Parathyroid adenoma (tissue), 2 donors: ENCODE measurements around the gene C17orf107.

ENCODE experiments used
- H2AFZ ChIP-seq: fragments of 300-600 bp; sonication (generic); one replicate; pipeline ENCODE4 v1.7.0; 2017; ENCODE audit warnings: antibody characterized with exemption, mild to moderate bottlenecking
- H3K27ac ChIP-seq: fragments of 300-600 bp; sonication (generic); one replicate; pipeline ENCODE4 v1.7.0; 2017
- H3K27me3 ChIP-seq: fragments of 300-600 bp; sonication (generic); one replicate; pipeline ENCODE4 v1.7.0; 2017; ENCODE audit warnings: low read length; ENCODE audit not compliant: control insufficient read depth, insufficient read depth
- H3K36me3 ChIP-seq: fragments of 300-600 bp; sonication (generic); one replicate; pipeline ENCODE4 v1.7.0; 2017; ENCODE audit warnings: low read length; ENCODE audit not compliant: control insufficient read depth, insufficient read depth
- H3K4me1 ChIP-seq: fragments of 300-600 bp; sonication (generic); one replicate; pipeline ENCODE4 v1.7.0; 2017; ENCODE audit warnings: control low read depth
- H3K4me2 ChIP-seq: fragments of 300-600 bp; sonication (generic); one replicate; pipeline ENCODE4 v1.7.0; 2017; ENCODE audit warnings: low read length
- H3K4me3 ChIP-seq: fragments of 300-600 bp; sonication (generic); one replicate; pipeline ENCODE4 v1.7.0; 2017; ENCODE audit warnings: low read depth, low read length
- H3K79me2 ChIP-seq: fragments of 300-600 bp; sonication (generic); one replicate; pipeline ENCODE4 v1.7.0; 2017; ENCODE audit warnings: control low read depth
- H3K9ac ChIP-seq: fragments of 300-600 bp; sonication (generic); one replicate; pipeline ENCODE4 v1.7.0; 2017; ENCODE audit warnings: mild to moderate bottlenecking
- H3K9me3 ChIP-seq: fragments of 300-600 bp; sonication (generic); one replicate; pipeline ENCODE4 v1.7.0; 2017; ENCODE audit warnings: low read length; ENCODE audit not compliant: control insufficient read depth
- TF ChIP-seq, protein P1 (sequence below): fragments of 300-600 bp; sonication (generic); IDR thresholded peaks from one replicate; pipeline ENCODE4 v1.7.0; 2017; ENCODE audit warnings: antibody characterized with exemption, mild to moderate bottlenecking
- donor health status: primary hyperparathyroidism.

The C17orf107 gene

DNA sequence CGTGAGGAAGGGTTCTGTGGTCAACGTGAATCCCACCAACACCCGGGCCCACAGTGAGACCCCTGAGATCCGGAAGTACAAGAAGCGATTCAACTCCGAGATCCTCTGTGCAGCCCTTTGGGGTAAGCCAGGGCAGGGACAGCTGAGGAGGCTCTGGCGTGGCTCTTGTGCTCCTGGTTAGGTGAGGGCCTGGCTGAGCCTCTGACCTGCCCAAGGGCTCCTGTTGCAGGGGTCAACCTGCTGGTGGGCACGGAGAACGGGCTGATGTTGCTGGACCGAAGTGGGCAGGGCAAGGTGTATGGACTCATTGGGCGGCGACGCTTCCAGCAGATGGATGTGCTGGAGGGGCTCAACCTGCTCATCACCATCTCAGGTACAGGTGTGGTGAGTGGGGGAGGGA, 4.2 kb upstream of the C17orf107 start:
- H3K4me3 ChIP-seq = no peak overlapping the region
- TF ChIP-seq, protein P1, sequence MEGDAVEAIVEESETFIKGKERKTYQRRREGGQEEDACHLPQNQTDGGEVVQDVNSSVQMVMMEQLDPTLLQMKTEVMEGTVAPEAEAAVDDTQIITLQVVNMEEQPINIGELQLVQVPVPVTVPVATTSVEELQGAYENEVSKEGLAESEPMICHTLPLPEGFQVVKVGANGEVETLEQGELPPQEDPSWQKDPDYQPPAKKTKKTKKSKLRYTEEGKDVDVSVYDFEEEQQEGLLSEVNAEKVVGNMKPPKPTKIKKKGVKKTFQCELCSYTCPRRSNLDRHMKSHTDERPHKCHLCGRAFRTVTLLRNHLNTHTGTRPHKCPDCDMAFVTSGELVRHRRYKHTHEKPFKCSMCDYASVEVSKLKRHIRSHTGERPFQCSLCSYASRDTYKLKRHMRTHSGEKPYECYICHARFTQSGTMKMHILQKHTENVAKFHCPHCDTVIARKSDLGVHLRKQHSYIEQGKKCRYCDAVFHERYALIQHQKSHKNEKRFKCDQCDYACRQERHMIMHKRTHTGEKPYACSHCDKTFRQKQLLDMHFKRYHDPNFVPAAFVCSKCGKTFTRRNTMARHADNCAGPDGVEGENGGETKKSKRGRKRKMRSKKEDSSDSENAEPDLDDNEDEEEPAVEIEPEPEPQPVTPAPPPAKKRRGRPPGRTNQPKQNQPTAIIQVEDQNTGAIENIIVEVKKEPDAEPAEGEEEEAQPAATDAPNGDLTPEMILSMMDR = no peak
- no peaks in the 10 kb centered on the region for H3K4me1 ChIP-seq
- H3K27ac ChIP-seq = no peak overlapping the region
- H2AFZ ChIP-seq = no peak overlapping the region
- no peak overlapping the region for H3K4me2 ChIP-seq
- no peaks in the 10 kb centered on the region for H3K27me3 ChIP-seq
- H3K9me3 ChIP-seq = no peaks in the 10 kb centered on the region
- H3K9ac ChIP-seq = no peak overlapping the region
- no peaks in the 10 kb centered on the region for H3K79me2 ChIP-seq
- no peaks in the 10 kb centered on the region for H3K36me3 ChIP-seq

DNA sequence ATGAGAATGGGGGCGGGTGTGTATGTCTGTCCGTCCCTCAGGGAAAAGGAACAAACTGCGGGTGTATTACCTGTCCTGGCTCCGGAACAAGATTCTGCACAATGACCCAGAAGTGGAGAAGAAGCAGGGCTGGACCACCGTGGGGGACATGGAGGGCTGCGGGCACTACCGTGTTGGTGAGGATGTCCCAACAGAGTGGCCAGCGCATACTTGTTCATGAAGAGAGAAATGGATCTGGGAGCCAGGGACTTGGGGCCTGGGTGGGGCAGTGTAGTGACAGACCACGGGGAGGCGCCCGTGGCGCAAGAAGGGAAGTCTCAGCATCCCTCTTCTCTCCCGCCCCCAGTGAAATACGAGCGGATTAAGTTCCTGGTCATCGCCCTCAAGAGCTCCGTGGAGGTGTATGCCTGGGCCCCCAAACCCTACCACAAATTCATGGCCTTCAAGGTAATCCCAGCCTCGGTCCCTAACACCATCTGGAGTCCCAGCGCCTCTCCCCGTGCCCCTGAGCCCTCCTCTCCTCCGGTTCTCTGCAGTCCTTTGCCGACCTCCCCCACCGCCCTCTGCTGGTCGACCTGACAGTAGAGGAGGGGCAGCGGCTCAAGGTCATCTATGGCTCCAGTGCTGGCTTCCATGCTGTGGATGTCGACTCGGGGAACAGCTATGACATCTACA, 3.5 kb upstream of the C17orf107 start:
- Histone ChIP-seq H3K4me2 (no peak overlapping the region), H3K4me3 (no peak overlapping the region), H3K27ac (no peak overlapping the region), H3K27me3 (no peaks in the 10 kb centered on the region), H3K9ac (no peak overlapping the region), H3K9me3 (no peaks in the 10 kb centered on the region), H3K79me2 (no peaks in the 10 kb centered on the region), H3K4me1 (no peaks in the 10 kb centered on the region), H3K36me3 (no peaks in the 10 kb centered on the region), H2AFZ (no peak overlapping the region)
- TF ChIP-seq, protein P1 = no peak

DNA sequence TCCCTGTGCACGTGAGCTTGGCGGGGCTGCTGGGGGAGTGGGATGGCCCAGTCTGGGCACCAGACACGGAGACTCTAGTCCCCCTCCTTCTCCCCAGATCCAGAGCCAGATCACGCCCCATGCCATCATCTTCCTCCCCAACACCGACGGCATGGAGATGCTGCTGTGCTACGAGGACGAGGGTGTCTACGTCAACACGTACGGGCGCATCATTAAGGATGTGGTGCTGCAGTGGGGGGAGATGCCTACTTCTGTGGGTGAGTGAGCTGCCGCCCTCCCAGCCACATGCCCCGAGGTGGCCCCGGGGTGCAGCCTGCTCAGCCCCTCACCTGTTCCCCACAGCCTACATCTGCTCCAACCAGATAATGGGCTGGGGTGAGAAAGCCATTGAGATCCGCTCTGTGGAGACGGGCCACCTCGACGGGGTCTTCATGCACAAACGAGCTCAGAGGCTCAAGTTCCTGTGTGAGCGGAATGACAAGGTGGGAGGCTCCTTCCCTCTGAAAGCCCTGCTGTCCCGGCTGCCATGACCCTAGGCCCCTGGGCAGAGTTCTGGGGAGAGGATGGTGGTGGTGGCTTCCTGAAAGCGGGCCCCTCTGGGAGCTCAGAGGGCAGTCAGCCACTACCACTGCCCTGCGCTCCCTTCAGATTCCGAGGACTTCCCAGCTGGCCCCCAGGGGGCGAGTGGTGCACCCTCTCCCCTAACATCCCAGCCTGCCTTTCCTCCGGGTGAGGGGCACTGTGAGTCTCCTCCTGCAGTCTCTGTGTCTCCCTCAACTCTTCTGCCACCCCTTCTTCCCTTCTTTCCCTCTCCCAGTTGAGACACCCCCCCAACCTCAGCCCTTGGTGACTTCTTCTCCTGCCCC, 2.8 kb upstream of the C17orf107 start:
- no peaks in the 10 kb centered on the region for H3K27me3 ChIP-seq
- no peak overlapping the region for H3K27ac ChIP-seq
- H2AFZ ChIP-seq = no peak overlapping the region
- no peaks in the 10 kb centered on the region for H3K9me3 ChIP-seq
- TF ChIP-seq, protein P1 = no peak
- H3K79me2 ChIP-seq = no peaks in the 10 kb centered on the region
- H3K4me3 ChIP-seq = no peak overlapping the region
- no peak overlapping the region for H3K4me2 ChIP-seq
- no peaks in the 10 kb centered on the region for H3K4me1 ChIP-seq
- no peak overlapping the region for H3K9ac ChIP-seq
- H3K36me3 ChIP-seq = no peaks in the 10 kb centered on the region

DNA sequence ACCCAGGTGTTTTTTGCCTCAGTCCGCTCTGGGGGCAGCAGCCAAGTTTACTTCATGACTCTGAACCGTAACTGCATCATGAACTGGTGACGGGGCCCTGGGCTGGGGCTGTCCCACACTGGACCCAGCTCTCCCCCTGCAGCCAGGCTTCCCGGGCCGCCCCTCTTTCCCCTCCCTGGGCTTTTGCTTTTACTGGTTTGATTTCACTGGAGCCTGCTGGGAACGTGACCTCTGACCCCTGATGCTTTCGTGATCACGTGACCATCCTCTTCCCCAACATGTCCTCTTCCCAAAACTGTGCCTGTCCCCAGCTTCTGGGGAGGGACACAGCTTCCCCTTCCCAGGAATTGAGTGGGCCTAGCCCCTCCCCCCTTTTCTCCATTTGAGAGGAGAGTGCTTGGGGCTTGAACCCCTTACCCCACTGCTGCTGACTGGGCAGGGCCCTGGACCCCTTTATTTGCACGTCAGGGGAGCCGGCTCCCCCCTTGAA, 2.1 kb upstream of the C17orf107 start:
- Histone ChIP-seq H3K4me1 (no peaks in the 10 kb centered on the region), H3K4me2 (no peak overlapping the region), H2AFZ (no peak overlapping the region), H3K4me3 (no peak overlapping the region), H3K79me2 (no peaks in the 10 kb centered on the region), H3K27ac (no peak overlapping the region), H3K9ac (no peak overlapping the region), H3K36me3 (no peaks in the 10 kb centered on the region), H3K9me3 (no peaks in the 10 kb centered on the region), H3K27me3 (no peaks in the 10 kb centered on the region)
- TF ChIP-seq, protein P1 = no peak
